GM18508 (cell line): ENCODE measurements around the gene PNPLA2.

Experiments used
- ATAC-seq: cut with Tn5 transposase; IDR thresholded peaks from one replicate; pipeline ENCODE4 v1.9.1; 2021; ENCODE audit warnings: moderate number of reproducible peaks; ENCODE audit not compliant: insufficient read depth, unreplicated experiment

The PNPLA2 gene

GRCh38 chr11:813456-814096, 5.1 kb upstream of the PNPLA2 start:
- ATAC-seq, result no peak

- no peak for ATAC-seq
Observed at GRCh38 chr11:815675-816432, 2.9 kb upstream of the PNPLA2 start.

GRCh38 chr11:816433-816779, 2.3 kb upstream of the PNPLA2 start:
- ATAC-seq, result no peak

GRCh38 chr11:819129-819931, 616 bp downstream of the PNPLA2 start:
- no peak for ATAC-seq

GRCh38 chr11:819943-820649, 1.4 kb downstream of the PNPLA2 start:
- no peak for ATAC-seq

- no peak for ATAC-seq
Observed at GRCh38 chr11:820655-821511, 2.2 kb downstream of the PNPLA2 start.

- no peak for ATAC-seq
Observed at GRCh38 chr11:821512-822371, 3.0 kb downstream of the PNPLA2 start.

GRCh38 chr11:823441-824291, 5.0 kb downstream of the PNPLA2 start:
- no peak for ATAC-seq

GRCh38 chr11:824292-824880, 5.7 kb downstream of the PNPLA2 start:
- ATAC-seq, result no peak

GRCh38 chr11:824942-825341, 6.2 kb downstream of the PNPLA2 start:
- no peak for ATAC-seq

- ATAC-seq, result no peak
Observed at GRCh38 chr11:825366-826226, 6.9 kb downstream of the PNPLA2 start.

GRCh38 chr11:826227-826621, 7.5 kb downstream of the PNPLA2 start:
- ATAC-seq, result no peak

- no peak for ATAC-seq
Observed at GRCh38 chr11:826836-827145, 8.1 kb downstream of the PNPLA2 start.

GRCh38 chr11:827146-827896, 8.6 kb downstream of the PNPLA2 start:
- no peak for ATAC-seq

- no peak for ATAC-seq
Observed at GRCh38 chr11:827897-828192, 9.1 kb downstream of the PNPLA2 start, which contains the start of gene CRACR2B. CRACR2B (plus strand) TSS chr11:827919; CDS start chr11:828608, 689 bp downstream.

- ATAC-seq, result no peak
Observed at GRCh38 chr11:828506-829175, 9.9 kb downstream of the PNPLA2 start.
